ENCODE measurements around the gene MAPK1. TPM values are rescaled to one million over a fixed set of nuclear protein-coding genes. Genes with fewer than 3 reads are reported as not detected.

MAPK1 gene
- total RNA-seq, 1 experiment from 2014 or later = 90.3 TPM

- no peak overlapping the region for H3T11ph ChIP-seq (ENCODE audit: low read length)
- H3K14ac ChIP-seq (ENCODE audit: insufficient read depth, low read length) = no peak overlapping the region
- no peak overlapping the region for H2BK15ac ChIP-seq (ENCODE audit: low read depth, low read length)
- no peak overlapping the region for H3K9ac ChIP-seq (ENCODE audit: extremely low read depth, insufficient read length, low read length)
- Mint-ChIP-seq H3K36me3 (ENCODE audit: insufficient read depth in 1 of 3, low read depth in 3 of 3) (peaks cover 4 to 17% (median 10%) of the 10 kb centered on the region in 3 experiments; a peak in 6 of 7 replicates), H3K9me3 (no peaks in the 10 kb centered on the region), H3K4me1 (0 out of 4 replicates have a peak, but pooled peaks cover 0 to 6% of the 10 kb centered on the region in 2 experiments), H3K4me3 (no peak overlapping the region), H3K27ac (peak overlapping the region in 1 of 3 experiments; percentile 89; a peak in 1 of 7 replicates), H3K27me3 (ENCODE audit: low read depth) (no peaks in the 10 kb centered on the region)
- no peak overlapping the region for H3K56ac ChIP-seq (ENCODE audit: insufficient read length, low read depth, low read length)
- no peak overlapping the region for H3K23ac ChIP-seq (ENCODE audit: insufficient read length, low read depth, low read length)
- no peak overlapping the region for H3K4me2 ChIP-seq (ENCODE audit: insufficient read depth, insufficient read length, low read length)
- no peak for DNase-seq
- H4K8ac ChIP-seq (replicated peaks; ENCODE audit: insufficient read length, low read depth, low read length) = no peak overlapping the region
- H2BK5ac ChIP-seq (ENCODE audit: insufficient read length, low read length) = no peak overlapping the region
- no peak overlapping the region for H2BK120ac ChIP-seq (ENCODE audit: low read depth, low read length, poor library complexity, severe bottlenecking)
- no peak overlapping the region for H2BK12ac ChIP-seq (ENCODE audit: insufficient read length, low read depth, low read length)
- WGBS (ENCODE audit: extremely low coverage, insufficient read length, low lambda C conversion rate) = no CpG with 5 or more reads among the region's 7 CpGs
- H2BK20ac ChIP-seq (ENCODE audit: low read depth, low read length, poor library complexity, severe bottlenecking) = no peak overlapping the region
- no peak overlapping the region for H3K18ac ChIP-seq (ENCODE audit: insufficient read length, low read depth, low read length)
- H3K9me3 ChIP-seq (ENCODE audit: control insufficient read depth, low read depth, low read length) = no peaks in the 10 kb centered on the region
- TF ChIP-seq, protein P1, sequence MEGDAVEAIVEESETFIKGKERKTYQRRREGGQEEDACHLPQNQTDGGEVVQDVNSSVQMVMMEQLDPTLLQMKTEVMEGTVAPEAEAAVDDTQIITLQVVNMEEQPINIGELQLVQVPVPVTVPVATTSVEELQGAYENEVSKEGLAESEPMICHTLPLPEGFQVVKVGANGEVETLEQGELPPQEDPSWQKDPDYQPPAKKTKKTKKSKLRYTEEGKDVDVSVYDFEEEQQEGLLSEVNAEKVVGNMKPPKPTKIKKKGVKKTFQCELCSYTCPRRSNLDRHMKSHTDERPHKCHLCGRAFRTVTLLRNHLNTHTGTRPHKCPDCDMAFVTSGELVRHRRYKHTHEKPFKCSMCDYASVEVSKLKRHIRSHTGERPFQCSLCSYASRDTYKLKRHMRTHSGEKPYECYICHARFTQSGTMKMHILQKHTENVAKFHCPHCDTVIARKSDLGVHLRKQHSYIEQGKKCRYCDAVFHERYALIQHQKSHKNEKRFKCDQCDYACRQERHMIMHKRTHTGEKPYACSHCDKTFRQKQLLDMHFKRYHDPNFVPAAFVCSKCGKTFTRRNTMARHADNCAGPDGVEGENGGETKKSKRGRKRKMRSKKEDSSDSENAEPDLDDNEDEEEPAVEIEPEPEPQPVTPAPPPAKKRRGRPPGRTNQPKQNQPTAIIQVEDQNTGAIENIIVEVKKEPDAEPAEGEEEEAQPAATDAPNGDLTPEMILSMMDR (conservative IDR thresholded peaks at IDR 0.05) = no peak
- no peaks in the 10 kb centered on the region for H4K20me1 ChIP-seq (ENCODE audit: control insufficient read depth, insufficient read depth, insufficient read length)
- H2AFZ ChIP-seq (ENCODE audit: low read length) = no peak overlapping the region
- H3K79me1 ChIP-seq (ENCODE audit: insufficient read depth, low read depth, low read length, poor library complexity, severe bottlenecking) = no peaks in the 10 kb centered on the region
- no peak overlapping the region for H4K91ac ChIP-seq (ENCODE audit: insufficient read length, low read depth, low read length)
- H3K4me1 ChIP-seq (ENCODE audit: insufficient read depth, low read length) = no peaks in the 10 kb centered on the region
- no peaks in the 10 kb centered on the region for H3K23me2 ChIP-seq (ENCODE audit: insufficient read length, low read depth, low read length, poor library complexity, severe bottlenecking)
- H3K4ac ChIP-seq (ENCODE audit: low read depth, low read length) = no peak overlapping the region
- H3K27ac ChIP-seq (ENCODE audit: insufficient read length, low read depth, low read length) = no peak overlapping the region
- no peak overlapping the region for H2AK5ac ChIP-seq (ENCODE audit: insufficient read length, low read length)
- H4K5ac ChIP-seq (ENCODE audit: insufficient read length, low read depth, low read length) = no peak overlapping the region
- no peaks in the 10 kb centered on the region for H3K27me3 ChIP-seq (ENCODE audit: insufficient read depth, low read length)
- H3K79me2 ChIP-seq (ENCODE audit: insufficient read depth, low read length) = peaks cover 3% of the 10 kb centered on the region; the same call in 1 of the 2 replicates
These were observed 157.3 kb downstream of the MAPK1 start for GRCh38 chr22:21710156-21710555.

Data from H9 (cell line).